ENCODE measurements around the gene STRIP2. TPM values are rescaled to one million over a fixed set of nuclear protein-coding genes. Genes with fewer than 3 reads are reported as not detected.

Gene STRIP2
- total RNA-seq, 4 donors from 2014 or later: 0.37 to 2.2 TPM; not detected in 2

DNA sequence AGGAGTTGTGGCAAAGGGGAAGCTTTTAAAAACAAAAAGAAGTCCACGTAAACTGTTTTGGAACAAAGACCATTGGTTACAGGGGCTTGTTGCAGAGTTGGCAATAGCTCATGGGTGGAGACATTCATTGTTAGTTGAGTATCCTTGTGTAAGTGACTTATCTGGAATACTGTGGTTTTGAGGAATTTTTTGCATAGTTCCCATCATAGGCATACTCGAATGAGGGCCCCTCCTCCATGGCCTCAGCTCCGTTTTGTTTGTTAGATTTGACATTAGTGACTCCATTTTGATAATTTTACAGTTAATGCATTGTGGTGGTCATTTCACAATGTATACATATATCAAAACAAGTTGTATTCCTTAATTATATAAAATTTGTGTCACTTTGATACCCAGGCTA is 55.3 kb downstream of the STRIP2 start:
- Histone ChIP-seq H3K27ac (no peak overlapping the region), H3K4me1 (no peaks in the 10 kb centered on the region), H3K4me3 (no peak overlapping the region), H3K27me3 (no peaks in the 10 kb centered on the region), H3K9me3 (no peaks in the 10 kb centered on the region), H3K36me3 (no peaks in the 10 kb centered on the region)
- TF ChIP-seq POLR2A (IDR thresholded peaks at IDR 0.05): no peak
- TF ChIP-seq, protein P1, sequence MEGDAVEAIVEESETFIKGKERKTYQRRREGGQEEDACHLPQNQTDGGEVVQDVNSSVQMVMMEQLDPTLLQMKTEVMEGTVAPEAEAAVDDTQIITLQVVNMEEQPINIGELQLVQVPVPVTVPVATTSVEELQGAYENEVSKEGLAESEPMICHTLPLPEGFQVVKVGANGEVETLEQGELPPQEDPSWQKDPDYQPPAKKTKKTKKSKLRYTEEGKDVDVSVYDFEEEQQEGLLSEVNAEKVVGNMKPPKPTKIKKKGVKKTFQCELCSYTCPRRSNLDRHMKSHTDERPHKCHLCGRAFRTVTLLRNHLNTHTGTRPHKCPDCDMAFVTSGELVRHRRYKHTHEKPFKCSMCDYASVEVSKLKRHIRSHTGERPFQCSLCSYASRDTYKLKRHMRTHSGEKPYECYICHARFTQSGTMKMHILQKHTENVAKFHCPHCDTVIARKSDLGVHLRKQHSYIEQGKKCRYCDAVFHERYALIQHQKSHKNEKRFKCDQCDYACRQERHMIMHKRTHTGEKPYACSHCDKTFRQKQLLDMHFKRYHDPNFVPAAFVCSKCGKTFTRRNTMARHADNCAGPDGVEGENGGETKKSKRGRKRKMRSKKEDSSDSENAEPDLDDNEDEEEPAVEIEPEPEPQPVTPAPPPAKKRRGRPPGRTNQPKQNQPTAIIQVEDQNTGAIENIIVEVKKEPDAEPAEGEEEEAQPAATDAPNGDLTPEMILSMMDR (IDR thresholded peaks at IDR 0.05): no peak
- DNase-seq: no peak
- intact Hi-C loops (cut with DNase I; ENCODE audit: low total_unique reads): no loop called here

DNA sequence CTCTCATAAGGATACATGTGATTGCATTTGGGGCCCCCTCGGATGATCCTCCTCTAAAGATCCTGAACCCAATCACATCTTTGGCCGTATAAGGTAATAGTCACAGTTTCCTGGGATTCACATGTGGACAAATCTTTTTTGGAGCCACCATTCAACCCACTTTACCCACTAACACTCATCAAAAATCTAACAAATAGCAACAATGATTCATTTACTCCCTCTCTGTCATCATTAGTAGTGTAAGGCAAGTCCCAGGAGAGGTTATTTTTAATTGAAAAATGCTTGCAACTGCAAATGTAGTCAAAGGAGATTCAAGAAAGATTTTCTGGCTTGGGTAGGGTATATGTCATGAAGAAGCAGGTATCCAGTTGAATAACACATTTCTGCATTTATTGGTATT is 58.2 kb downstream of the STRIP2 start:
- Histone ChIP-seq H3K4me1 (no peaks in the 10 kb centered on the region), H3K9me3 (no peaks in the 10 kb centered on the region), H3K4me3 (no peak overlapping the region), H3K36me3 (no peaks in the 10 kb centered on the region), H3K27me3 (no peaks in the 10 kb centered on the region), H3K27ac (no peak overlapping the region)
- TF ChIP-seq, protein P1 (IDR thresholded peaks at IDR 0.05): no peak
- no peak for DNase-seq
- intact Hi-C loops (cut with DNase I; ENCODE audit: low total_unique reads): no loop called here

DNA sequence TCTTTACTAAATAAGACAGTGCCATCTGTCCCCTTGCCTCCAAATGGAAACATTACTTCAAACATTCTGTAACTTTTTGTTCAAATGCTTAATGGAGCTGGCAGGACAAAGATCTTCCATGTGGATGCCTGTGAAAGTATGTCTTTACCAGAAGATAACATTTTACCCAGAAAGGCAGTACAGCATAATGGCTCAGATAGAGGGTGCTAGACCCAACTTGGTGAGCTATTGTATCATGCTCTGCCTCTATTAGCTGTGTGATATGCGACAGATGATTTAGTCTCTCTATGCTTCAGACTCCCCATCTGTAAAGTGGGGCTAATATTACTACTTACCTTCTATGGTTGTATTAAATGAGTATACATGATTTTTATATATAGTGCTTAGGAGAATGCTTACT is 59.3 kb downstream of the STRIP2 start:
- no peak for DNase-seq
- no peak overlapping the region for H3K4me3 ChIP-seq
- intact Hi-C loops (cut with DNase I; ENCODE audit: low total_unique reads): no loop called here
- no peaks in the 10 kb centered on the region for H3K27me3 ChIP-seq
- H3K27ac ChIP-seq: no peak overlapping the region
- H3K36me3 ChIP-seq: no peaks in the 10 kb centered on the region
- no peaks in the 10 kb centered on the region for H3K4me1 ChIP-seq
- TF ChIP-seq, protein P1 (IDR thresholded peaks at IDR 0.05): no peak
- TF ChIP-seq POLR2A (IDR thresholded peaks at IDR 0.05): no peak
- no peaks in the 10 kb centered on the region for H3K9me3 ChIP-seq

DNA sequence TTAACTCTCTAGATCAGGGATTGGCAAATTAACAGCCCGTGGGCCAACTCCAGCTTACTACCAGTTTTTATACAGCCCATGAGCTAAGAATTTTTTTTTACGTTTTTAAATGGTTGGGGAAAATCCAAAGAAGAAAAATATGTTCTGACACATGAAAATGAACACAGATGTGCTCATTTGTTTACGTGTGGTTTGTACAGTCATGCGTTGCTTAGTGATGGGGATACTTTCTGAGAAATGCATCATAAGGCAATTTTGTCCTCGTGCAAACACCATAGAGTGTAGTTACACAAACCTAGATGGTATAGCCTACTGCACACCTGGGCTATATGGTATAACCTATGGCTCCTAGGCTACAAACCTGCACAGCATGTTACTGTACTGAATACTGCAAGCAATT is 59.8 kb downstream of the STRIP2 start:
- no peak overlapping the region for H3K4me3 ChIP-seq
- no peaks in the 10 kb centered on the region for H3K4me1 ChIP-seq
- H3K9me3 ChIP-seq: no peaks in the 10 kb centered on the region
- H3K36me3 ChIP-seq: no peaks in the 10 kb centered on the region
- no peak overlapping the region for H3K27ac ChIP-seq
- intact Hi-C loops (cut with DNase I; ENCODE audit: low total_unique reads): no loop called here
- TF ChIP-seq, protein P1 (IDR thresholded peaks at IDR 0.05): no peak
- no peak for TF ChIP-seq POLR2A (IDR thresholded peaks at IDR 0.05)
- no peaks in the 10 kb centered on the region for H3K27me3 ChIP-seq
- DNase-seq: no peak

DNA sequence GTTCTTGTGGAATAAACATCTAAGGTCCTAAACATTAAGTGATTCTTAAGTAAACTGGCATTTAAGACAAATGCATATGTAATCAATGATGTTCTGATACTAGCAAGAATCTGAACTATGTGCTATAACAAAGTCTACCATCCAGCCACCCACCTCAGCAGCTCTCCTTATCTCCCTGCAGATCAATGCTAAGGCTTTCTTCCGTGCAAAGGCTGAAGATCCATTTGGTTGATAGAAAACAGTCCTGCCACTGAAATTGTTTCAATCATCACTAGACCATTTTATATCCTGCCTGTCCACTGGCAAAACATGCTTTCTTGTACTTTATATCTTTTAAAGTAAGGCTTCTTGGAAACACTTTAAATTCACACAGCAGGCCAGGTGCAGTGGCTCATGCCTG is 61.8 kb downstream of the STRIP2 start:
- no peaks in the 10 kb centered on the region for H3K27me3 ChIP-seq
- H3K36me3 ChIP-seq: no peaks in the 10 kb centered on the region
- no peak overlapping the region for H3K4me3 ChIP-seq
- H3K4me1 ChIP-seq: no peaks in the 10 kb centered on the region
- H3K27ac ChIP-seq: no peak overlapping the region
- intact Hi-C loops (cut with DNase I; ENCODE audit: low total_unique reads): no loop called here
- no peak for TF ChIP-seq POLR2A (IDR thresholded peaks at IDR 0.05)
- TF ChIP-seq, protein P1 (IDR thresholded peaks at IDR 0.05): no peak
- no peaks in the 10 kb centered on the region for H3K9me3 ChIP-seq
- no peak for DNase-seq
